GM12872 (cell line): Measurements from ENCODE around the gene EEFSEC.

Experiments used
- CTCF ChIP-seq: IDR thresholded peaks from 3 replicates; pipeline ENCODE4 v1.5.1; 2011; ENCODE audit warnings: low read depth, mild to moderate bottlenecking, low read length, moderate library complexity; ENCODE audit not compliant: insufficient read depth

Gene EEFSEC

DNA sequence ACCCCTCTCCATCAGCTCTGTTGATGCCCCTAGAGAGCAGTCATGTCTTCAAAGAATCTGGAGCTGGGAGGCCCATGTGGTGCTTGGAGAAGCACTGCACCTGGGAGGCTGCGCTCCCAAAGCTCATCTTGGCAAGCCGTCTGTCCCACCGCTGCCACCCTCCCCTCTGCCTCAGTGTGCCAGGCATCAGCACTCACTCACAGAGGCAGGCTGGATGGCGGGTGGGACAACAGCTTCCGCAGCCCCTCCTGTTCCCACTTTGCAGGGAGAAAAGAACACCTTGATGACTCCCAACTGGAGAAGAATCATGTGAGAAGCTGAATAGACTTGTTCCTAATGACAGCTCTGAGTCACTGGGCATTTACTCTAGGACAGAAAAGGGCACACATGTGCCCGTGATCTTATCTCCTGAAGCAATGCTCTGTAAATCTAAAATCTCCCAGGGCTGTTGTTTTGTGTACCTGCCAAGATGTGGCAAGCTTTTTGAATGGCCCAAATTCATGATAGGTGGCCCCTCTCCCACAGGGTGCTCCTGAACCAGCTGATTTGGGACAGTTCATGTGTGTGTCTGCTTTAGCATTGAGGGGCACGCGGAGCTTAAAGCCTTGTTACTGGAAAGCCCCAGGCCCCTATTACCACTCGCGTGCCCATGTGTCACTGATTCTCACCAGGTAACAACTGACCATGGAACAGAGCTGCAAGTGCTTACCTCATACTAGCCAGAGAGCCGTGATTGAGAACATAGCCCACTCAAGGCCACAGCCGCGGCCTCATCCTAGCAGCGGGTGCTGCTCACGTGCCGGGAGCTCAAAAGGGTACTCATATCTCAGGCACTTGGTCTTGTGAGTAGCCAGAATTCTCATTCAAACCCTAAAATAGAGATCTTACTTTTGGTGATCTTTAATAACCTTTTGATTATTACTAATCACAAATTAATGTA is 209.0 kb downstream of the EEFSEC start:
- TF ChIP-seq CTCF: no peak

DNA sequence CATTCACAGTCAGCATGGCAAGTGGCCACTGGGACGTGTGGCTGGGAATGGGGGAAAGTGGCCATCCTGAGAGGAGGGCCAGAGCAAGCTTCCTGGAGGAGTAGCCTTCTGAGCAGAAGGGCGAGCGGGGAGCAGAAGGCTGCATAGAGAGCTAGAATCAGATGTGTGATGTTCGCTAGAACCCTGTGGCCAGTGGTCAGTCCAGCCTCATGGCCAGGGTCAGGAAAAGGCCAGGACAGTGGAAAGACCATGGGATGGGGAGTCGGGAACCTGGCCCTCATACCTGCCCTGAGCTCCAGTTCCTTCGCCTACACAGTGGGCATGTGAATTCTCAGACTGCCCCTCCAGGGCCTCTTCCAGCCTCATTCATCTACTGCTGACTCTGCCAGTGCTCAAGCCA is 211.0 kb downstream of the EEFSEC start:
- TF ChIP-seq CTCF: no peak

GRCh38 chr3:128364808-128365360 is 211.6 kb downstream of the EEFSEC start:
- TF ChIP-seq CTCF: no peak

DNA sequence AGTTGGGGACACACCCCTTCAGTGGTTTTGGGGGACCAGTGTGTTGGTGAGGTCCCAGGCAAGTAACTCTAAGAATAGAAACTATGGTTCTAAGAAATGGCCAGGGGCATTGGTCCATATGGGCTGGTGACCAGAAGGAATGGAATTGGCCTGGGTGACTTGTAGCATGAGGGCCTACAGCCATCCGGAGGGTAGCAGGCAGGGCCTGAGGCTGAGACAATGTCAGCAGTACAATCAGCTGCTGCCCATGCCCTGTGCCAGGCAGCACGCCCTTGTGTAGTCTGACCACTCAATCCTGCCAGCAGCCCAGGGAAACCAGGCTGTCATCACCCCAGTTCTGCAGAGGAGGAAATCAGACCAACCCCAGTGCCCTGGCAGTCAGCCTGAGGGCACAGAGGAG is 212.9 kb downstream of the EEFSEC start:
- TF ChIP-seq CTCF: no peak

DNA sequence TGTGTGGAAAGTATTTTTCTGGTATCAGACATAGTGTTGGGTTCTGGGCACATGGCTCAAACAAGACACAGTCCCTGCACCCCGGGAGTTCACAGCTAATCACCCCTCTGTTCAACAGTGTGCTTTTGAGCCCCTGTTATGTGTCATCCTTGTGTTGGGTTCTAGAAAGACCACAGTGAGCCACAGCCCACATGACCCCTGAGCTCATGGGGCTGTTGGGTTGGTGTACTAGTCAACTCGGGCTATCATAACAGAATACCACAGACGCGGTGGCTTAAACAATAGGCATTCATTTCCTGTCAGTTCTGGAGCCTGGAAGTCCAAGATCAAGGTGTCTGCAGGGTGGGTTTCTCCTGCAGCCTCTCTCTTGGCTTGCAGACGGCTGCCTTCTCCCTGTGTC is 213.4 kb downstream of the EEFSEC start:
- no peak for TF ChIP-seq CTCF

- TF ChIP-seq CTCF: no peak
These were observed 213.9 kb downstream of the EEFSEC start for GRCh38 chr3:128367221-128367620.

GRCh38 chr3:128367761-128368160 is 214.5 kb downstream of the EEFSEC start:
- no peak for TF ChIP-seq CTCF
